A172 (cell line): Measurements from ENCODE around the gene KBTBD2. TPM values are rescaled to one million over a fixed set of nuclear protein-coding genes. Genes with fewer than 3 reads are reported as not detected.
"Not testable (repeated sequence)": the region's sequence is repeated elsewhere in the genome, so short reads cannot be mapped to it uniquely, and the experiment has no call there.

Experiments used
- DNase-seq: peaks from one replicate; pipeline ENCODE4 v3.0.0-alpha.2; 2015; ENCODE audit warnings: low spot score
- total RNA-seq: library from RNA; depleted of rRNA; stranded (reverse); fragments of >200 nt; shearing (Covaris generic); gene quantifications from 2 replicates; pipeline ENCODE4 v1.2.3, GENCODE V29; 2014; rRNA removed

KBTBD2 gene
- total RNA-seq, 1 experiment from 2014 or later: 60.2 TPM

DNA sequence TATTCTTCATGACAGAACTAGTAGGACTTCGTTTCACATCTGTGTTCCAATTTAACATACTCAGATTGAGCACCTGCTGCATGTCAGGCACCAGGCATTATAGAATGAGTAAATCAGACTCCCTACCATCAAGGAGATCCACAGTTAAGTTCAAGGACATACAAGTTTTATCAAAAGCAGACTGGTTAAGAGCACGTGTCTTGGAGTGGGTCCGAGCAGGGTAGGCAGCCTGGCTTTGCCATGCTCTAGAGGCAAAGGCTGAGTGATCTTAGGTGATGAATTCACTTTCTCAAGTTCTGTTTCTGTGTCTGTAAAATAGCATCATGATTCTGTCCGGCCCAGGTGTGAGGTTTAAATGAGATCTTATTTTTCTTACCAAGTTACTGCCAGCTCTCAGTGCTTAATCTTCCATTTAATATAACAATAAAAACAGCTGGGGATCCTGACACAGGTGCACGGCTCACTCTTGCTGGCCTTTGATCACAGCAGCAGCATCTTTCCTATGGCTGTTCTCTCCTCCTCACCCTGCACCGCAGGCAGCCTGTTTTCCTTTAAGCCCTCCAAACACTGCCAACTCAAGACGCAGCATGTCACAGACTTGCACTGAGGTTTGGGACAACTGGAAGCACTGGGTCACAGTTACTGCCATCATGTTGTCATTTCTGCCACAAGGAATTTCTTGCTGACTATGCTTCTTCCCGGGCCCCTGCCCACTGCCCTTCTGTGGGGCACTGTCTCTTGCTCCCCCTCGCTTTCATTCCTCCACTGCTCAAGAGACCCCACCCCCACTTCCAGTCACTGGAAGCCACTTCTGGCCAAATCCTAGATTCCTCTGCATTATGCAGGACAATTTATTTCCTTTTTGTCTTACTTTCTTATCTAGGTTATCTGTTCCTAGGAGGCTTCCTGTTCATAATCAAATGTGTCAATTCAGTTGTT lies 35.5 kb downstream of the KBTBD2 start:
- DNase-seq: not testable (repeated sequence)

DNA sequence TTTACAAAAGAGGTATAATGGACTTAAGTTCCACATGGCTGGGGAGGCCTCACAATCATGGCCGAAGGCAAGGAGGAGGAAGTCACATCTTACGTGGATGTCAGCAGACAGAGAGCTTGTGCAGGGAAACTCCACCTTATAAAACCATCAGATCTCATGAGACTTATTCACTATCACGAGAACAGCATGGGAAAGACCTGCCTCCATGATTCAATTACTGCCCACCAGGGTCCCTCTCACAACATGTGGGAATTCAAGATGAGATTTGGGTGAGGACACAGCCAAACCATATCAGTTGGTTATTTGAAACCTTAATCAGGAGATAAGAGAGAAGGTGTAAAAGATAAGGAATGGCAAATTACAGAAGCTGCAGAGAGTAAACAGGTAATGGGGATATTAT lies 40.9 kb downstream of the KBTBD2 start:
- DNase-seq: not testable (repeated sequence)

DNA sequence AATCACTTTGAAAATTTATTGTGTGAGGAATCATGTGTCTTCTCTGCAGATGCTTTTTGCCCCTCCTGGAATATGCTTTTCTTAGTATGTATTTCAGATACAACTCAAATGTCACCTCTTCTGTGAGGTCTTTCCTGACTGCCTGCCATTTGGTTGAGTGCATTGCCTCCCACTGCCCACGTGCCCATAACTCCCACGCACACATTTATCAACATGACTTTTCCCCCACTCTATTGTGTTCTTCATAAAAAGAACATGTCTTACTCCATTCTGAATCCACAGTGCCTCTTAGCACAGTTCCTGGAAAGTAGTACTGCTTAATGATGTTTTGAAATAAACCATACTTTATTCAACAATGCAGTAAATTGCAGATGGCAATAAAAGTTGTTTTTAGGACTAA lies 42.9 kb downstream of the KBTBD2 start:
- DNase-seq: not testable (repeated sequence)

- peak; percentile 88 for DNase-seq
Measured at GRCh38 chr7:32846630-32847225, 44.8 kb downstream of the KBTBD2 start.

DNA sequence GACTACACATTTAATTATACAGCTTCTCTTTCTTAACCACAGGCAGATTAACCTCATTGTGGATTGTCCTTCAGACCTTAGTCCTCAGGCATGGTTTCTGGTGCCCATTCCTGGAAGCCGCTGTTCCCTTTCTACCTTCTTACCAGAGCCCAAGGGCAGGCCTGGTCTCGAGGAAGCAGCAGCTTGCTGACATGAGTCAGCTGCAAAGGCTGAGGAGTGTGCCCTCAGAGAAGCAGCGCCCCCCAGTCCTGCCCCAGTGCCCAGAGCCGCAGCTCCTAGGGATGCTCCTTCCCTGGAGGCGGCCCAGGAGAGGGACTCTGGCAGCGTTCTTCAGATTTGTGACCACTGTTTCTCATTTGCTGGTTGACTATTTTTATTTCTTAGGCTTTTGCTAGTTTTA lies 46.8 kb downstream of the KBTBD2 start:
- DNase-seq: not testable (repeated sequence)

DNA sequence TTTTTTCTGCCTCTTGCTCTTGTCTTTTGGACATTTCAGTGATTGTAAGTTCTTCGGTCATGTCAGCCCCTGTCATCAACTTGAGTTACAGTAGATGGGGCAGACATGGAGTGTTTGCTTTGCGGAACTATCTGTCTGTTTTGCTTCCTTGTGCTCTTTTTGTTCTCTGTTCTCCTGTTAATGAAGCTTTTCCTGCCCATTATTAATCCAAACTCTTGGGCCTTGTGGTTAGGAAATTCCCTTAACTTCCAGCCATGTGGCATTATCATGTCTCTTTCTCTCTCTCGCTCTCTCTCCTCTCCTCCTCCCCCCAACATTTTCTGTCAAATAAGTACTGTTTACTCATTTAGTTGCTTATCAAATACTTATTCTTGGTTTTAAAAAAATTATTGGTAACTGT lies 47.8 kb downstream of the KBTBD2 start:
- peak; percentile 44 for DNase-seq

GRCh38 chr7:32839846-32840245 lies 51.7 kb downstream of the KBTBD2 start:
- not testable (repeated sequence) for DNase-seq

GRCh38 chr7:32828996-32829752 lies 62.4 kb downstream of the KBTBD2 start:
- not testable (repeated sequence) for DNase-seq

Other genes starting within 250 kb of the KBTBD2 start
- 230 and 277 TPM in 2 replicates for gene FKBP9, start 65.7 kb upstream of the KBTBD2 start, total RNA-seq
- gene NT5C3A, start 171.0 kb upstream of the KBTBD2 start, total RNA-seq: 49.0 and 57.4 TPM in 2 replicates
- 25.9 and 40.4 TPM in 2 replicates for gene RP9, start 217.6 kb upstream of the KBTBD2 start, total RNA-seq
- gene BBS9, start 237.8 kb upstream of the KBTBD2 start, total RNA-seq: 12.2 and 18.7 TPM in 2 replicates